ENCODE data around the gene KLHL40.

KLHL40 gene

GRCh38 chr3:42730294-42730693 is 45.0 kb downstream of the KLHL40 start:
- Histone ChIP-seq H3K4me2 (ENCODE audit: low read depth, low read length) (no peak overlapping the region), H3F3A (ENCODE audit: insufficient read depth, low read length) (no peaks in the 10 kb centered on the region), H3K9me3 (replicated peaks; ENCODE audit: insufficient read depth, low read length) (no peaks in the 10 kb centered on the region), H3K36me3 (replicated peaks; ENCODE audit: insufficient read depth, low read length) (no peaks in the 10 kb centered on the region), H4K20me1 (ENCODE audit: insufficient read depth, low read length) (no peaks in the 10 kb centered on the region), H3K27ac (ENCODE audit: low read length) (no peak overlapping the region), H3K9me2 (replicated peaks; ENCODE audit: insufficient read depth, low read length) (no peaks in the 10 kb centered on the region), H3K9ac (ENCODE audit: low read length) (no peak overlapping the region), H3K4me3 (ENCODE audit: low read length) (no peak overlapping the region), H3K4me1 (ENCODE audit: low read length) (0 out of 2 replicates have a peak, but pooled peaks cover 3% of the 10 kb centered on the region), H3K27me3 (replicated peaks; ENCODE audit: insufficient read depth, low read length) (no peaks in the 10 kb centered on the region), H2AFZ (ENCODE audit: low read length) (no peak overlapping the region), H3K79me2 (ENCODE audit: low read length) (no peaks in the 10 kb centered on the region)
- TF ChIP-seq, protein P1, sequence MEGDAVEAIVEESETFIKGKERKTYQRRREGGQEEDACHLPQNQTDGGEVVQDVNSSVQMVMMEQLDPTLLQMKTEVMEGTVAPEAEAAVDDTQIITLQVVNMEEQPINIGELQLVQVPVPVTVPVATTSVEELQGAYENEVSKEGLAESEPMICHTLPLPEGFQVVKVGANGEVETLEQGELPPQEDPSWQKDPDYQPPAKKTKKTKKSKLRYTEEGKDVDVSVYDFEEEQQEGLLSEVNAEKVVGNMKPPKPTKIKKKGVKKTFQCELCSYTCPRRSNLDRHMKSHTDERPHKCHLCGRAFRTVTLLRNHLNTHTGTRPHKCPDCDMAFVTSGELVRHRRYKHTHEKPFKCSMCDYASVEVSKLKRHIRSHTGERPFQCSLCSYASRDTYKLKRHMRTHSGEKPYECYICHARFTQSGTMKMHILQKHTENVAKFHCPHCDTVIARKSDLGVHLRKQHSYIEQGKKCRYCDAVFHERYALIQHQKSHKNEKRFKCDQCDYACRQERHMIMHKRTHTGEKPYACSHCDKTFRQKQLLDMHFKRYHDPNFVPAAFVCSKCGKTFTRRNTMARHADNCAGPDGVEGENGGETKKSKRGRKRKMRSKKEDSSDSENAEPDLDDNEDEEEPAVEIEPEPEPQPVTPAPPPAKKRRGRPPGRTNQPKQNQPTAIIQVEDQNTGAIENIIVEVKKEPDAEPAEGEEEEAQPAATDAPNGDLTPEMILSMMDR (IDR thresholded peaks at IDR 0.05; ENCODE audit: low read length), result no peak
- TF ChIP-seq EZH2 (optimal IDR thresholded peaks at IDR 0.05; ENCODE audit: low read depth, low read length), result no peak
- no peak for TF ChIP-seq EZH2phosphoT487 (IDR thresholded peaks at IDR 0.05; ENCODE audit: low read length)
- no peak for DNase-seq

DNA sequence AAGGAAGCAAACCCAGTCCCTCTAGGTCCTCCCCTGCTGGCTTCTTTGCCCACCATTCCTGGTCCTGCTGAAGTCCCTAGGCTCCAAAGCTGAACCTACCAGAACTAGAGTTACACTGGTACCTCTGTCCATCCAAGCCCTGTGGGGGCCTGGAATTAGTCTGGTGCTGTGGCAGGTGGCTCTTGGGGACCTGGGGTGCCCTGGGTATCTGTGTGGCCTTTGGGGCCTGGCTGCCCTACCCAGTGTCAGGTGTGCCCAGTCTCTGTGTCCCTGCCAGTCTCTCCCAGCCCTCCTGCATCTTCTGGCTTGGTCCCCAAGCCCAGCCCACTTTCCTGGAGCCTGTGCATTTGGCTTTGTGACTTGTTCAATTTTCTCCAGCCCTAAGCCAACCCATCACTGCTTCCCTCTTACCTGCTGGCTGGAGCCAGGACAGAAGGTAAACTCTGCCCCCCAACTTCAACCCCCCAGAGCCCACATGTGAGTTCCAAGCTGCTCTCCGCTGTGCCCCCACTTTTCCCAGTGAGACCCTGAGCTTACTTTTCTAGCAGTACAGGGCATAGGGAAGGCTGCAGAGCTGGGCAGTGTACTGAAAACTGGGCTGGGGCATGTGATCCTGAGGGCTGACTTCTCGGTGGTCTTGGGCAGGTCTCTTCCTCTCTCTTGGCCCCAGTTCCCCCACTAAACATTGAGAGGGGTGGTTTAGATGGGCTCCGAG is 45.5 kb downstream of the KLHL40 start:
- TF ChIP-seq, protein P1 (IDR thresholded peaks at IDR 0.05; ENCODE audit: low read length), result no peak
- no peak for TF ChIP-seq EZH2 (optimal IDR thresholded peaks at IDR 0.05; ENCODE audit: low read depth, low read length)
- no peak for TF ChIP-seq EZH2phosphoT487 (IDR thresholded peaks at IDR 0.05; ENCODE audit: low read length)
- Histone ChIP-seq H3K4me1 (ENCODE audit: low read length) (0 out of 2 replicates have a peak, but pooled peaks cover 3% of the 10 kb centered on the region), H3K4me2 (ENCODE audit: low read depth, low read length) (no peak overlapping the region), H3K27me3 (replicated peaks; ENCODE audit: insufficient read depth, low read length) (no peaks in the 10 kb centered on the region), H3K36me3 (replicated peaks; ENCODE audit: insufficient read depth, low read length) (no peaks in the 10 kb centered on the region), H3K9me3 (replicated peaks; ENCODE audit: insufficient read depth, low read length) (no peaks in the 10 kb centered on the region), H3K4me3 (ENCODE audit: low read length) (no peak overlapping the region), H3K9ac (ENCODE audit: low read length) (no peak overlapping the region), H4K20me1 (ENCODE audit: insufficient read depth, low read length) (no peaks in the 10 kb centered on the region), H3F3A (ENCODE audit: insufficient read depth, low read length) (no peaks in the 10 kb centered on the region), H3K9me2 (replicated peaks; ENCODE audit: insufficient read depth, low read length) (no peaks in the 10 kb centered on the region), H3K79me2 (ENCODE audit: low read length) (no peaks in the 10 kb centered on the region), H3K27ac (ENCODE audit: low read length) (no peak overlapping the region), H2AFZ (ENCODE audit: low read length) (no peak overlapping the region)
- no peak for DNase-seq

DNA sequence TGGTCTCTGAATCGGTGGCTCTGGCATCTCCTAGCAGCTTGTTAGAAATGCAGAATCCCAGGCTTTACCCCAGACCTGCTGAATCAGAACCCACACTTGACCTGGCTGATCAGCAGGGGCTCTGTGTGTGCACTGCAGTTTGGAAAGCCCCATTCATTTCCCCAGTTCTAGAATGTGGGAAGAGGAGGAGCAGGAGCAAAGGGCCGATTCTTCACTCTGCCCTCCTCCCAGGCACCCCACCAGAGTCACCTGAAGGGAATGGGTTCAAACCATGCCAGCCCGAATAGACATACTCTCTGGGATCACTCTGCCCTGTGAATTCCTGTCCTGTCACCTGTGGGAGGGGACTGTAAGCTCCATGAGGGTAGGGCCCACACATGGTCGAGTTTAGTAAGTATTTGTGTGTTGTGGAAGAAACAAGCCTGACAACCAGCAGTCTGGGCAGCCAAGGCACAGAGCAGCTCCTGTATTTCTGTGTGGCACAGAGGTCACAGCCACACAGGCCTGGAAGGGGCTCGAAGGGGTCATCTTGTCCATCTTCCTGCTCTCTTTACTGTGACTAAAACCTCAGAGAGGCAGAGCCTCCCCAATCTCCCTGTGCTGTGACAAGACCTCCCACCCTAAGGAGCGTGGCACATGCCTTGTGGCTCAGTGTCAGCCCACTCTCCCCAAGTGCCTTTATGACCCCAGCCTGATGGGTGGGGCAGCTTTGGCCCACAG is 46.3 kb downstream of the KLHL40 start:
- no peaks in the 10 kb centered on the region for H3F3A ChIP-seq (ENCODE audit: insufficient read depth, low read length)
- H4K20me1 ChIP-seq (ENCODE audit: insufficient read depth, low read length), result no peaks in the 10 kb centered on the region
- H3K4me2 ChIP-seq (ENCODE audit: low read depth, low read length), result no peak overlapping the region
- DNase-seq, result no peak
- H3K36me3 ChIP-seq (replicated peaks; ENCODE audit: insufficient read depth, low read length), result no peaks in the 10 kb centered on the region
- H3K79me2 ChIP-seq (ENCODE audit: low read length), result no peaks in the 10 kb centered on the region
- TF ChIP-seq, protein P1 (IDR thresholded peaks at IDR 0.05; ENCODE audit: low read length), result no peak
- TF ChIP-seq EZH2 (optimal IDR thresholded peaks at IDR 0.05; ENCODE audit: low read depth, low read length), result no peak
- TF ChIP-seq EZH2phosphoT487 (IDR thresholded peaks at IDR 0.05; ENCODE audit: low read length), result no peak
- H3K9ac ChIP-seq (ENCODE audit: low read length), result no peak overlapping the region
- no peak overlapping the region for H3K27ac ChIP-seq (ENCODE audit: low read length)
- H3K27me3 ChIP-seq (replicated peaks; ENCODE audit: insufficient read depth, low read length), result no peaks in the 10 kb centered on the region
- H2AFZ ChIP-seq (ENCODE audit: low read length), result no peak overlapping the region
- no peaks in the 10 kb centered on the region for H3K9me3 ChIP-seq (replicated peaks; ENCODE audit: insufficient read depth, low read length)
- H3K9me2 ChIP-seq (replicated peaks; ENCODE audit: insufficient read depth, low read length), result no peaks in the 10 kb centered on the region
- 0 out of 2 replicates have a peak, but pooled peaks cover 3% of the 10 kb centered on the region for H3K4me1 ChIP-seq (ENCODE audit: low read length)
- no peak overlapping the region for H3K4me3 ChIP-seq (ENCODE audit: low read length)
